Epidermal melanocyte (primary cell): ENCODE measurements around the gene SLC23A3.

Experiments used
- DNase-seq: peaks from one replicate; pipeline ENCODE4 v3.0.0; 2011; ENCODE audit warnings: low spot score; ENCODE audit not compliant: insufficient read length

SLC23A3 gene

GRCh38 chr2:219112062-219112406 is 57.8 kb downstream of the SLC23A3 start:
- no peak for DNase-seq
